Adrenal gland (tissue), 5 donors: ENCODE data around the gene INHBE.

Experiments
- CTCF ChIP-seq, 6 experiments: fragments of 450-650 bp in 4 of 6; fragments of 200-600 bp in 2 of 6; sonication (generic) in 1 of 6; IDR thresholded peaks; 1 replicate in 5 of 6; 2 replicates in 1 of 6; pipeline versions ENCODE4 v1.5.1 to v1.8.0; 2016 to 2021; ENCODE audit warnings: antibody characterized with exemption in 6 of 6, mild to moderate bottlenecking in 2 of 6, moderate library complexity in 1 of 6
- POLR2A ChIP-seq, 2 donors: fragments of 450-650 bp; IDR thresholded peaks; one replicate each; pipeline ENCODE4 v1.6.1; 2017; ENCODE audit warnings: antibody characterized with exemption in 2 of 2, mild to moderate bottlenecking in 2 of 2, moderate library complexity in 1 of 2
- donor health status: DM: no; HTN: no; CAD: no.

- TF ChIP-seq CTCF (IDR thresholded peaks at IDR 0.05) (no peak), POLR2A (IDR thresholded peaks at IDR 0.05) (no peak)
These were observed 22.0 kb downstream of the INHBE start for GRCh38 chr12:57476993-57477709.
